Aorta (tissue), 5 donors: ENCODE measurements around the gene DTWD2. TPM values are rescaled to one million over a fixed set of nuclear protein-coding genes. Genes with fewer than 3 reads are reported as not detected.

ENCODE experiments used
- ATAC-seq: fragments of 200-7000 bp; cut with Tn5 transposase; one replicate; pipeline ENCODE4 v1.9.1; 2022; ENCODE audit warnings: moderate library complexity; ENCODE audit not compliant: low FRiP score
- DNase-seq, 2 donors: peaks; one replicate each; pipeline ENCODE4 v3.0.0-alpha.2; 2020
- H3K27ac ChIP-seq, 2 donors: one replicate each; pipeline ENCODE4 v1.5.1; 2013; ENCODE audit warnings: low read length in 2 of 2, mild to moderate bottlenecking in 2 of 2, moderate library complexity in 2 of 2, control low read depth in 1 of 2, inconsistent platforms in 1 of 2, low read depth in 1 of 2
- H3K27me3 ChIP-seq, 2 donors: one replicate each; pipeline ENCODE4 v1.6.1; 2013; ENCODE audit warnings: control low read depth in 1 of 2, low read length in 1 of 2, mild to moderate bottlenecking in 1 of 2, moderate library complexity in 1 of 2; ENCODE audit not compliant: insufficient read depth in 2 of 2, control insufficient read depth in 1 of 2
- H3K36me3 ChIP-seq, 2 donors: one replicate each; pipeline ENCODE4 v1.6.1; 2013; ENCODE audit warnings: control low read depth in 1 of 2, low read length in 1 of 2, mild to moderate bottlenecking in 1 of 2; ENCODE audit not compliant: insufficient read depth in 2 of 2, control insufficient read depth in 1 of 2
- H3K4me1 ChIP-seq, 2 donors: one replicate each; pipeline ENCODE4 v1.6.1; 2013; ENCODE audit warnings: low read length in 2 of 2, control low read depth in 1 of 2, mild to moderate bottlenecking in 1 of 2, moderate library complexity in 1 of 2; ENCODE audit not compliant: insufficient read depth in 2 of 2, control insufficient read depth in 1 of 2
- H3K4me3 ChIP-seq, 2 donors: one replicate each; pipeline ENCODE4 v1.5.1; 2013; ENCODE audit warnings: low read length in 2 of 2, control low read depth in 1 of 2, mild to moderate bottlenecking in 1 of 2
- H3K9me3 ChIP-seq: one replicate; pipeline ENCODE4 v1.6.1; 2013; ENCODE audit warnings: mild to moderate bottlenecking, low read length; ENCODE audit not compliant: control insufficient read depth
- WGBS, 2 donors: extraction: QIAGEN DNeasy Blood & Tissue Kit; methylation state at CpG; one replicate each; pipeline ENCODE4 v1.1.7; 2013; 5-methylcytosine and 5-hydroxymethylcytosine counted together
- intact Hi-C, 2 donors: fragments of 100-400 bp; cut with DNase I; formaldehyde crosslinking; loops; one replicate each; pipeline versions ENCODE4 v1.14.2 to v1.15.0; 2022
- polyA plus RNA-seq, 2 donors: library from polyadenylated mRNA; stranded (reverse); fragments of 200-250 nt; gene quantifications; one replicate each; pipeline ENCODE4 v1.2.3, GENCODE V29; 2013
- total RNA-seq, 2 donors: library from RNA; stranded (reverse); fragmentation: NEBNext Ultra II Directional; extraction: Animal tissue kit (Norgen Biotek cat#: 25700); gene quantifications; one replicate each; pipeline ENCODE4 v1.2.1, GENCODE V29; 2021
- donor health status: healthy with polysubstance abuse.
- donor health status: Bipolar disorder and iron deficiency.
- donor health status: DM: no; HTN: no; CAD: no.
- donor health status: DM: no; HTN: no; CAD: no.
- donor health status: DM: yes; HTN: yes; CAD: no.

DTWD2 gene
- total and polyA plus RNA-seq, 4 donors, result 0.88 to 6.3 (median 2.8) TPM

GRCh38 chr5:119028575-119028974 lies 40.2 kb upstream of the DTWD2 start:
- ATAC-seq, result no peak
- WGBS, 2 donors, result 59 to 77% methylated on average over 5 of the region's 5 CpGs
- Histone ChIP-seq H3K27ac (no peak overlapping the region), H3K36me3 (no peaks in the 10 kb centered on the region), H3K4me1 (no peaks in the 10 kb centered on the region), H3K9me3 (no peaks in the 10 kb centered on the region), H3K4me3 (no peak overlapping the region), H3K27me3 (no peaks in the 10 kb centered on the region)
- intact Hi-C loops, result no loop called here
- no peak for DNase-seq

GRCh38 chr5:119022773-119023172 lies 34.4 kb upstream of the DTWD2 start:
- intact Hi-C loops, result no loop called here
- WGBS, 2 donors, result 19 to 21% methylated on average over 1 of the region's 1 CpG
- no peak for DNase-seq
- Histone ChIP-seq H3K4me1 (no peaks in the 10 kb centered on the region), H3K4me3 (no peak overlapping the region), H3K27ac (no peak overlapping the region), H3K27me3 (peaks cover 0 to 1% of the 10 kb centered on the region in 2 donors), H3K36me3 (no peaks in the 10 kb centered on the region), H3K9me3 (no peaks in the 10 kb centered on the region)
- no peak for ATAC-seq

- intact Hi-C loops, result no loop called here
- peaks cover 0 to 1% of the 10 kb centered on the region in 2 donors for H3K27me3 ChIP-seq
- WGBS, 2 donors, result 45 to 50% methylated on average over 5 of the region's 5 CpGs
- DNase-seq (no peak), ATAC-seq (no peak)
- H3K27ac ChIP-seq, result no peak overlapping the region
- no peaks in the 10 kb centered on the region for H3K9me3 ChIP-seq
- H3K4me3 ChIP-seq, result no peak overlapping the region
- no peaks in the 10 kb centered on the region for H3K36me3 ChIP-seq
- H3K4me1 ChIP-seq, result no peaks in the 10 kb centered on the region
Measured at GRCh38 chr5:119022017-119022745, 33.8 kb upstream of the DTWD2 start.

- no peaks in the 10 kb centered on the region for H3K4me1 ChIP-seq
- ATAC-seq, result no peak
- no peak overlapping the region for H3K27ac ChIP-seq
- intact Hi-C loops, result loop anchor here in 1 of 2 donors (2.0 kb wide), 1 partner anchor 392 kb away; no protein-coding TSS in a partner anchor
- no peak for DNase-seq
- peaks cover 0 to 1% of the 10 kb centered on the region in 2 donors for H3K27me3 ChIP-seq
- 82 to 87% methylated on average over 3 of the region's 3 CpGs for WGBS, 2 donors
- H3K36me3 ChIP-seq, result no peaks in the 10 kb centered on the region
- H3K4me3 ChIP-seq, result no peak overlapping the region
- no peaks in the 10 kb centered on the region for H3K9me3 ChIP-seq
Measured at GRCh38 chr5:119021149-119021732, 32.9 kb upstream of the DTWD2 start.

GRCh38 chr5:119019949-119020348 lies 31.6 kb upstream of the DTWD2 start:
- H3K36me3 ChIP-seq, result no peaks in the 10 kb centered on the region
- intact Hi-C loops, result loop anchor here in 1 of 2 donors (2.0 kb wide), 1 partner anchor 393 kb away; no protein-coding TSS in a partner anchor
- DNase-seq (no peak), ATAC-seq (no peak)
- WGBS, 2 donors, result 57 to 59% methylated on average over 7 of the region's 7 CpGs
- no peaks in the 10 kb centered on the region for H3K4me1 ChIP-seq
- peaks cover 0 to 1% of the 10 kb centered on the region in 2 donors for H3K27me3 ChIP-seq
- no peaks in the 10 kb centered on the region for H3K9me3 ChIP-seq
- no peak overlapping the region for H3K27ac ChIP-seq
- no peak overlapping the region for H3K4me3 ChIP-seq

GRCh38 chr5:119019501-119019900 lies 31.2 kb upstream of the DTWD2 start:
- H3K27me3 ChIP-seq, result peaks cover 0 to 1% of the 10 kb centered on the region in 2 donors
- intact Hi-C loops, result no loop called here
- no peaks in the 10 kb centered on the region for H3K4me1 ChIP-seq
- no peak for ATAC-seq
- H3K27ac ChIP-seq, result no peak overlapping the region
- no peaks in the 10 kb centered on the region for H3K36me3 ChIP-seq
- 64 to 68% methylated on average over 1 of the region's 1 CpG for WGBS, 2 donors
- H3K4me3 ChIP-seq, result no peak overlapping the region
- DNase-seq, result no peak
- H3K9me3 ChIP-seq, result no peaks in the 10 kb centered on the region

GRCh38 chr5:119017994-119018393 lies 29.6 kb upstream of the DTWD2 start:
- Histone ChIP-seq H3K27me3 (peaks cover 0 to 1% of the 10 kb centered on the region in 2 donors), H3K36me3 (no peaks in the 10 kb centered on the region), H3K4me3 (no peak overlapping the region), H3K9me3 (no peaks in the 10 kb centered on the region), H3K27ac (no peak overlapping the region), H3K4me1 (no peaks in the 10 kb centered on the region)
- intact Hi-C loops, result no loop called here
- ATAC-seq, result no peak
- no peak for DNase-seq
- 44 to 54% methylated on average over 2 of the region's 2 CpGs for WGBS, 2 donors

GRCh38 chr5:119016125-119016774 lies 27.9 kb upstream of the DTWD2 start:
- H3K36me3 ChIP-seq, result no peaks in the 10 kb centered on the region
- peaks cover 0 to 1% of the 10 kb centered on the region in 2 donors for H3K27me3 ChIP-seq
- no peak overlapping the region for H3K27ac ChIP-seq
- 91 to 96% methylated on average over 7 of the region's 7 CpGs for WGBS, 2 donors
- no peaks in the 10 kb centered on the region for H3K4me1 ChIP-seq
- H3K9me3 ChIP-seq, result no peaks in the 10 kb centered on the region
- intact Hi-C loops, result no loop called here
- H3K4me3 ChIP-seq, result no peak overlapping the region
- DNase-seq (peak in 1 of 2 donors; percentile 50), ATAC-seq (no peak)
